Activated CD4-positive, alpha-beta T cell treated with anti-CD3 and anti-CD28 coated beads for 48 hours (primary cell): ENCODE measurements around the gene CYP2S1.
"Not testable (repeated sequence)": the region's sequence is repeated elsewhere in the genome, so short reads cannot be mapped to it uniquely, and the experiment has no call there.

Source experiments
- DNase-seq: peaks from one replicate; pipeline ENCODE4 v3.0.0-alpha.2; 2020

Gene CYP2S1

GRCh38 chr19:41226874-41227390, 33.9 kb downstream of the CYP2S1 start:
- peak; percentile 26 for DNase-seq

- DNase-seq, result no peak
Observed at GRCh38 chr19:41228486-41228885, 35.5 kb downstream of the CYP2S1 start.

GRCh38 chr19:41229338-41229737, 36.3 kb downstream of the CYP2S1 start:
- DNase-seq, result not testable (repeated sequence)

GRCh38 chr19:41230067-41230857, 37.2 kb downstream of the CYP2S1 start:
- no peak for DNase-seq

GRCh38 chr19:41232686-41233085, 39.7 kb downstream of the CYP2S1 start:
- no peak for DNase-seq

- no peak for DNase-seq
Observed at GRCh38 chr19:41233748-41234240, 40.8 kb downstream of the CYP2S1 start.

GRCh38 chr19:41234512-41235168, 41.6 kb downstream of the CYP2S1 start:
- no peak for DNase-seq

- no peak for DNase-seq
Observed at GRCh38 chr19:41235480-41235879, 42.5 kb downstream of the CYP2S1 start.

- no peak for DNase-seq
Observed at GRCh38 chr19:41238244-41238643, 45.2 kb downstream of the CYP2S1 start.

GRCh38 chr19:41239363-41239762, 46.3 kb downstream of the CYP2S1 start:
- DNase-seq, result no peak

GRCh38 chr19:41239961-41240574, 47.0 kb downstream of the CYP2S1 start:
- DNase-seq, result no peak

- DNase-seq, result no peak
Observed at GRCh38 chr19:41241859-41242258, 48.8 kb downstream of the CYP2S1 start.

GRCh38 chr19:41244117-41244516, 51.1 kb downstream of the CYP2S1 start:
- DNase-seq, result no peak

GRCh38 chr19:41245843-41246242, 52.8 kb downstream of the CYP2S1 start:
- DNase-seq, result no peak

- DNase-seq, result no peak
Observed at GRCh38 chr19:41248895-41249294, 55.9 kb downstream of the CYP2S1 start.

- no peak for DNase-seq
Observed at GRCh38 chr19:41249707-41250423, 56.8 kb downstream of the CYP2S1 start.

GRCh38 chr19:41253660-41254059, 60.6 kb downstream of the CYP2S1 start:
- DNase-seq, result no peak

- DNase-seq, result no peak
Observed at GRCh38 chr19:41255171-41255570, 62.2 kb downstream of the CYP2S1 start.
